Activated T-cell treated with anti-CD3 and anti-CD28 coated beads, Interleukin-2, amount 50 U/mL, for 72 hours (primary cell): ENCODE results near the gene MAP7. TPM values are rescaled to one million over a fixed set of nuclear protein-coding genes. Genes with fewer than 3 reads are reported as not detected.
A peak's percentile ranks its signal among the peaks of the same experiment; 100 is the strongest.

Experiments used
- ATAC-seq, 2 donors: fragments of 150-1000 bp; cut with Tn5 transposase; replicated peaks in 1 of 2; 2 replicates each; pipeline ENCODE4 v1.10.0; 2021; ENCODE audit warnings: moderate library complexity in 2 of 2, mild to moderate bottlenecking in 1 of 2
- DNase-seq, 2 donors: peaks; one replicate each; pipeline ENCODE4 v3.0.0; 2021 to 2022; ENCODE audit warnings: mixed read lengths in 1 of 2
- H3K27ac Mint-ChIP-seq: one replicate; pipeline ENCODE4 v1.8.0; 2022; ENCODE audit warnings: mild to moderate bottlenecking, moderate library complexity, mixed read lengths
- H3K27me3 Mint-ChIP-seq: one replicate; pipeline ENCODE4 v1.8.0; 2022; ENCODE audit warnings: low read depth, mixed read lengths
- H3K36me3 Mint-ChIP-seq, 2 donors: one replicate each; pipeline ENCODE4 v1.8.0; 2022; ENCODE audit warnings: mixed read lengths in 2 of 2, mild to moderate bottlenecking in 1 of 2; ENCODE audit not compliant: insufficient read depth in 2 of 2
- H3K4me1 Mint-ChIP-seq: one replicate; pipeline ENCODE4 v1.8.0; 2022; ENCODE audit warnings: low read depth, mixed read lengths
- H3K4me3 Mint-ChIP-seq, 2 donors: one replicate each; pipeline ENCODE4 v1.8.0; 2022; ENCODE audit warnings: mild to moderate bottlenecking in 2 of 2, mixed read lengths in 2 of 2, moderate library complexity in 2 of 2
- H3K9me3 Mint-ChIP-seq, 2 donors: one replicate each; pipeline ENCODE4 v1.8.0; 2022; ENCODE audit warnings: mixed read lengths in 2 of 2
- total RNA-seq, 2 donors: library from RNA; stranded (reverse); gene quantifications; one replicate each; pipeline ENCODE4 v1.2.3, GENCODE V29; 2022

The MAP7 gene
- total RNA-seq, 2 donors from 2014 or later: 1.3 to 1.4 TPM

GRCh38 chr6:136331461-136331860 lies 218.8 kb downstream of the MAP7 start:
- Mint-ChIP-seq H3K4me1 (no peaks in the 10 kb centered on the region), H3K36me3 (no peaks in the 10 kb centered on the region)

GRCh38 chr6:136330634-136331033 lies 219.6 kb downstream of the MAP7 start:
- Mint-ChIP-seq H3K4me3 (no peak overlapping the region), H3K4me1 (no peaks in the 10 kb centered on the region), H3K36me3 (no peaks in the 10 kb centered on the region), H3K27me3 (no peaks in the 10 kb centered on the region), H3K9me3 (no peaks in the 10 kb centered on the region), H3K27ac (no peak overlapping the region)
- DNase-seq (no peak), ATAC-seq (no peak)

More at GRCh38 chr6:136331461-136331860, 218.8 kb downstream of the MAP7 start:
- no peak overlapping the region for H3K27ac Mint-ChIP-seq
- DNase-seq (no peak), ATAC-seq (no peak)
- no peaks in the 10 kb centered on the region for H3K27me3 Mint-ChIP-seq
- H3K9me3 Mint-ChIP-seq: no peaks in the 10 kb centered on the region
- H3K4me3 Mint-ChIP-seq: no peak overlapping the region

- no peaks in the 10 kb centered on the region for H3K9me3 Mint-ChIP-seq
- ATAC-seq (no peak), DNase-seq (no peak)
- H3K27me3 Mint-ChIP-seq: no peaks in the 10 kb centered on the region
- H3K27ac Mint-ChIP-seq: no peak overlapping the region
- no peaks in the 10 kb centered on the region for H3K4me1 Mint-ChIP-seq
- no peak overlapping the region for H3K4me3 Mint-ChIP-seq
- H3K36me3 Mint-ChIP-seq: no peaks in the 10 kb centered on the region
These were observed 224.1 kb downstream of the MAP7 start for GRCh38 chr6:136326038-136326553.

- Mint-ChIP-seq H3K4me1 (no peaks in the 10 kb centered on the region), H3K27me3 (no peaks in the 10 kb centered on the region), H3K36me3 (no peaks in the 10 kb centered on the region), H3K4me3 (no peak overlapping the region), H3K27ac (no peak overlapping the region), H3K9me3 (no peaks in the 10 kb centered on the region)
- ATAC-seq: no peak
- DNase-seq: no peak
These were observed 225.4 kb downstream of the MAP7 start for GRCh38 chr6:136324686-136325380.

GRCh38 chr6:136323431-136324112 lies 226.7 kb downstream of the MAP7 start:
- no peak overlapping the region for H3K27ac Mint-ChIP-seq
- ATAC-seq: no peak

GRCh38 chr6:136319732-136320131 lies 230.5 kb downstream of the MAP7 start:
- H3K9me3 Mint-ChIP-seq: no peaks in the 10 kb centered on the region
- no peaks in the 10 kb centered on the region for H3K4me1 Mint-ChIP-seq
- ATAC-seq: no peak
- no peaks in the 10 kb centered on the region for H3K27me3 Mint-ChIP-seq
- H3K36me3 Mint-ChIP-seq: no peaks in the 10 kb centered on the region
- H3K4me3 Mint-ChIP-seq: no peak overlapping the region
- DNase-seq: no peak
- H3K27ac Mint-ChIP-seq: no peak overlapping the region

More at GRCh38 chr6:136323431-136324112, 226.7 kb downstream of the MAP7 start:
- Mint-ChIP-seq H3K27me3 (no peaks in the 10 kb centered on the region), H3K36me3 (no peaks in the 10 kb centered on the region), H3K4me1 (no peaks in the 10 kb centered on the region), H3K4me3 (no peak overlapping the region), H3K9me3 (no peaks in the 10 kb centered on the region)
- DNase-seq: no peak

- Mint-ChIP-seq H3K4me1 (no peaks in the 10 kb centered on the region), H3K36me3 (no peaks in the 10 kb centered on the region), H3K27ac (no peak overlapping the region), H3K27me3 (no peaks in the 10 kb centered on the region), H3K4me3 (no peak overlapping the region), H3K9me3 (no peaks in the 10 kb centered on the region)
- DNase-seq (no peak), ATAC-seq (no peak)
These were observed 231.5 kb downstream of the MAP7 start for GRCh38 chr6:136318676-136319075.

- H3K27ac Mint-ChIP-seq: no peak overlapping the region
- DNase-seq (no peak), ATAC-seq (no peak)
- no peak overlapping the region for H3K4me3 Mint-ChIP-seq
- no peaks in the 10 kb centered on the region for H3K27me3 Mint-ChIP-seq
- no peaks in the 10 kb centered on the region for H3K4me1 Mint-ChIP-seq
- H3K36me3 Mint-ChIP-seq: no peaks in the 10 kb centered on the region
- H3K9me3 Mint-ChIP-seq: no peaks in the 10 kb centered on the region
These were observed 232.3 kb downstream of the MAP7 start for GRCh38 chr6:136317971-136318370.

- no peaks in the 10 kb centered on the region for H3K4me1 Mint-ChIP-seq
- DNase-seq (peak; percentile 52 to 57), ATAC-seq (peak; percentile 72 to 76)
- no peaks in the 10 kb centered on the region for H3K27me3 Mint-ChIP-seq
- no peak overlapping the region for H3K4me3 Mint-ChIP-seq
- H3K36me3 Mint-ChIP-seq: no peaks in the 10 kb centered on the region
- H3K27ac Mint-ChIP-seq: no peak overlapping the region
- H3K9me3 Mint-ChIP-seq: no peaks in the 10 kb centered on the region
These were observed 233.1 kb downstream of the MAP7 start for GRCh38 chr6:136317021-136317694.

GRCh38 chr6:136315594-136315993 lies 234.6 kb downstream of the MAP7 start:
- Mint-ChIP-seq H3K27ac (no peak overlapping the region), H3K9me3 (no peaks in the 10 kb centered on the region), H3K4me1 (no peaks in the 10 kb centered on the region), H3K4me3 (no peak overlapping the region), H3K27me3 (no peaks in the 10 kb centered on the region), H3K36me3 (no peaks in the 10 kb centered on the region)
- no peak for ATAC-seq
- no peak for DNase-seq

- Mint-ChIP-seq H3K4me1 (no peaks in the 10 kb centered on the region), H3K4me3 (no peak overlapping the region), H3K27ac (no peak overlapping the region), H3K36me3 (no peaks in the 10 kb centered on the region), H3K27me3 (no peaks in the 10 kb centered on the region), H3K9me3 (no peaks in the 10 kb centered on the region)
- DNase-seq (no peak), ATAC-seq (no peak)
These were observed 237.2 kb downstream of the MAP7 start for GRCh38 chr6:136312975-136313374.

GRCh38 chr6:136309729-136310311 lies 240.4 kb downstream of the MAP7 start:
- H3K27ac Mint-ChIP-seq: peak overlapping the region; percentile 72
- ATAC-seq (no peak), DNase-seq (no peak)
- H3K4me1 Mint-ChIP-seq: no peaks in the 10 kb centered on the region
- H3K9me3 Mint-ChIP-seq: no peaks in the 10 kb centered on the region
- H3K27me3 Mint-ChIP-seq: no peaks in the 10 kb centered on the region
- no peak overlapping the region for H3K4me3 Mint-ChIP-seq
- no peaks in the 10 kb centered on the region for H3K36me3 Mint-ChIP-seq

- H3K27ac Mint-ChIP-seq: no peak overlapping the region
- no peak for ATAC-seq
- no peak for DNase-seq
- H3K4me3 Mint-ChIP-seq: no peak overlapping the region
- no peaks in the 10 kb centered on the region for H3K36me3 Mint-ChIP-seq
- no peaks in the 10 kb centered on the region for H3K4me1 Mint-ChIP-seq
- no peaks in the 10 kb centered on the region for H3K27me3 Mint-ChIP-seq
- no peaks in the 10 kb centered on the region for H3K9me3 Mint-ChIP-seq
These were observed 241.1 kb downstream of the MAP7 start for GRCh38 chr6:136309171-136309570.
